HG03025 (cell line): ENCODE data around the gene SLC4A11.

Experiments used
- ATAC-seq: cut with Tn5 transposase; IDR thresholded peaks from one replicate; pipeline ENCODE4 v1.9.1; 2021; ENCODE audit warnings: mild to moderate bottlenecking, moderate library complexity; ENCODE audit not compliant: unreplicated experiment, low FRiP score

The SLC4A11 gene

GRCh38 chr20:3177746-3178485 lies 61.1 kb downstream of the SLC4A11 start:
- no peak for ATAC-seq
